H1 (cell line): ENCODE data around the gene SLC24A3. TPM values are rescaled to one million over a fixed set of nuclear protein-coding genes. Genes with fewer than 3 reads are reported as not detected.

Source experiments
- CTCF ChIA-PET: fragments of 300-600 bp; sonication (Branson Sonifier 250); formaldehyde crosslinking; loops from one replicate; lab custom pipeline; 2021; ENCODE audit not compliant: partially characterized antibody; lab: Charles Lee
- POLR2A ChIA-PET: fragments of 300-600 bp; sonication (Branson Sonifier 250); formaldehyde crosslinking; loops from one replicate; lab custom pipeline; 2021; ENCODE audit warnings: inconsistent platforms; ENCODE audit not compliant: partially characterized antibody; lab: Charles Lee
- DNase-seq, 2 experiments: peaks; one replicate each; pipeline versions ENCODE4 v3.0.0 to v3.0.0-alpha.2; 2010 to 2022; ENCODE audit warnings: low spot score in 2 of 2, low read depth in 1 of 2, mixed read lengths in 1 of 2
- FAIRE-seq: peaks from 2 replicates; lab custom pipeline; 2011; peaks lifted over from hg19 to GRCh38; lab: Jason Lieb, UNC
- H2AFZ ChIP-seq: 2 replicates; pipeline ENCODE4 v1.8.1; 2012; ENCODE audit warnings: low read length, inconsistent platforms
- H2AK5ac ChIP-seq: 2 replicates; pipeline ENCODE4 v1.6.1; 2013; ENCODE audit warnings: low read depth, low read length
- H2BK120ac ChIP-seq: replicated peaks from 2 replicates; pipeline ENCODE3; 2013; ENCODE audit warnings: low read depth, low read length, inconsistent platforms
- H2BK12ac ChIP-seq: 2 replicates; pipeline ENCODE4 v1.6.1; 2013; ENCODE audit warnings: low read depth, low read length
- H2BK15ac ChIP-seq: 2 replicates; pipeline ENCODE4 v1.6.1; 2013; ENCODE audit warnings: low read length
- H2BK20ac ChIP-seq: 2 replicates; pipeline ENCODE4 v1.6.1; 2013; ENCODE audit warnings: low read length
- H2BK5ac ChIP-seq: 2 replicates; pipeline ENCODE4 v1.6.1; 2013; ENCODE audit warnings: low read depth, low read length
- H3K14ac ChIP-seq: 2 replicates; pipeline ENCODE4 v1.6.1; 2013; ENCODE audit warnings: inconsistent platforms; ENCODE audit not compliant: insufficient read length
- H3K18ac ChIP-seq: 2 replicates; pipeline ENCODE4 v1.6.1; 2013; ENCODE audit warnings: low read length; ENCODE audit errors: extremely low read depth
- H3K23ac ChIP-seq: 2 replicates; pipeline ENCODE4 v1.6.1; 2013; ENCODE audit warnings: inconsistent platforms; ENCODE audit not compliant: insufficient read length
- H3K23me2 ChIP-seq: 2 replicates; pipeline ENCODE4 v1.6.1; 2013; ENCODE audit warnings: low read depth, low read length
- H3K27ac ChIP-seq: 2 replicates; pipeline ENCODE4 v1.6.1; 2011; ENCODE audit warnings: low read depth, low read length, inconsistent platforms
- H3K27me3 ChIP-seq, 4 experiments: replicated peaks in 1 of 4; 1 replicate in 1 of 4; 2 replicates in 3 of 4; pipeline versions ENCODE4 v1.6.1 to v1.8.1; 2011 to 2013; ENCODE audit warnings: low read length in 3 of 4, mild to moderate bottlenecking in 3 of 4, inconsistent platforms in 2 of 4, mixed read lengths in 2 of 4, moderate library complexity in 1 of 4; ENCODE audit not compliant: control insufficient read depth in 3 of 4, insufficient read depth in 3 of 4; ENCODE audit errors: extremely low read depth in 1 of 4
- H3K36me3 ChIP-seq, 4 experiments: 2 replicates each; pipeline versions ENCODE4 v1.6.1 to v1.8.1; 2011 to 2013; ENCODE audit warnings: mild to moderate bottlenecking in 4 of 4, low read length in 3 of 4, moderate library complexity in 2 of 4, control low read depth in 1 of 4, inconsistent platforms in 1 of 4; ENCODE audit not compliant: insufficient read depth in 4 of 4, control insufficient read depth in 2 of 4
- H3K4ac ChIP-seq: replicated peaks from 2 replicates; pipeline ENCODE3; 2013; ENCODE audit warnings: low read length, low read depth, mixed read lengths, inconsistent platforms; ENCODE audit not compliant: insufficient read length
- H3K4me1 ChIP-seq, 4 experiments: replicated peaks in 1 of 4; 1 replicate in 1 of 4; 2 replicates in 3 of 4; pipeline versions ENCODE4 v1.6.1 to v1.8.1; 2011 to 2013; ENCODE audit warnings: low read length in 3 of 4, inconsistent platforms in 2 of 4, mixed read lengths in 1 of 4; ENCODE audit not compliant: insufficient read depth in 4 of 4, control insufficient read depth in 3 of 4
- H3K4me2 ChIP-seq, 2 experiments: 2 replicates each; pipeline versions ENCODE4 v1.6.1 to v1.8.1; 2011 to 2013; ENCODE audit warnings: low read depth in 2 of 2, low read length in 2 of 2, control low read depth in 1 of 2, inconsistent platforms in 1 of 2, mild to moderate bottlenecking in 1 of 2; ENCODE audit not compliant: insufficient read depth in 1 of 2
- H3K4me3 ChIP-seq, 4 experiments: fragments of 200-600, 300-600 bp in 1 of 4; sonication (generic), shearing (Covaris generic), sonication (Bioruptor Twin) in 1 of 4; 2 replicates each; pipeline versions ENCODE4 v1.5.1 to v1.8.1; 2011 to 2016; ENCODE audit warnings: low read length in 4 of 4, low read depth in 3 of 4, control low read depth in 2 of 4, inconsistent platforms in 2 of 4, mild to moderate bottlenecking in 2 of 4, mixed read lengths in 1 of 4, moderate library complexity in 1 of 4; ENCODE audit not compliant: insufficient read depth in 2 of 4; ENCODE audit errors: extremely low read depth in 1 of 4
- H3K56ac ChIP-seq: replicated peaks from 2 replicates; pipeline ENCODE3; 2013; ENCODE audit warnings: low read depth, mild to moderate bottlenecking, mixed read lengths, low read length, inconsistent platforms; ENCODE audit not compliant: insufficient read length
- H3K79me1 ChIP-seq: 2 replicates; pipeline ENCODE4 v1.6.1; 2013; ENCODE audit warnings: low read depth, low read length, control low read depth
- H3K79me2 ChIP-seq, 2 experiments: 2 replicates each; pipeline versions ENCODE4 v1.6.1 to v1.8.1; 2012 to 2013; ENCODE audit warnings: low read length in 2 of 2, mild to moderate bottlenecking in 2 of 2, inconsistent platforms in 1 of 2; ENCODE audit not compliant: insufficient read depth in 2 of 2, control insufficient read depth in 1 of 2
- H3K9ac ChIP-seq, 4 experiments: replicated peaks in 1 of 4; 1 replicate in 1 of 4; 2 replicates in 3 of 4; pipeline versions ENCODE4 v1.6.1 to v1.8.1; 2011 to 2013; ENCODE audit warnings: low read depth in 3 of 4, low read length in 3 of 4, control low read depth in 2 of 4, mild to moderate bottlenecking in 2 of 4, moderate library complexity in 2 of 4, inconsistent platforms in 1 of 4; ENCODE audit errors: extremely low read depth in 1 of 4
- H3K9me3 ChIP-seq, 2 experiments: 2 replicates each; pipeline versions ENCODE4 v1.6.1 to v1.8.1; 2012 to 2013; ENCODE audit warnings: mild to moderate bottlenecking in 2 of 2, moderate library complexity in 2 of 2, control low read depth in 1 of 2, inconsistent platforms in 1 of 2, low read depth in 1 of 2, low read length in 1 of 2, mixed read lengths in 1 of 2; ENCODE audit not compliant: insufficient read depth in 2 of 2
- H4K20me1 ChIP-seq, 2 experiments: replicated peaks in 1 of 2; 2 replicates each; pipeline versions ENCODE3 to v1.8.1; 2011 to 2013; ENCODE audit warnings: inconsistent platforms in 2 of 2, low read length in 2 of 2, mild to moderate bottlenecking in 1 of 2; ENCODE audit not compliant: insufficient read depth in 2 of 2, control insufficient read depth in 1 of 2
- H4K5ac ChIP-seq: 2 replicates; pipeline ENCODE4 v1.6.1; 2013; ENCODE audit warnings: low read length, low read depth, mixed read lengths, inconsistent platforms; ENCODE audit not compliant: insufficient read length
- H4K8ac ChIP-seq: 2 replicates; pipeline ENCODE4 v1.8.0; 2013; ENCODE audit warnings: mild to moderate bottlenecking, moderate library complexity, low read length, inconsistent platforms; ENCODE audit not compliant: insufficient read depth; ENCODE audit errors: extremely low read depth
- H4K91ac ChIP-seq: replicated peaks from 2 replicates; pipeline ENCODE3; 2013; ENCODE audit warnings: low read length, mixed read lengths, inconsistent platforms; ENCODE audit not compliant: insufficient read length
- CEBPB ChIP-seq: IDR thresholded peaks from 2 replicates; pipeline ENCODE4 v1.6.1; 2012; ENCODE audit warnings: low read depth, low read length
- GABPA ChIP-seq: IDR thresholded peaks from 2 replicates; pipeline ENCODE4 v1.6.1; 2011; ENCODE audit warnings: mild to moderate bottlenecking, low read length, moderate library complexity, borderline replicate concordance; ENCODE audit not compliant: insufficient read depth
- JUND ChIP-seq: IDR thresholded peaks from 2 replicates; pipeline ENCODE4 v1.6.1; 2011; ENCODE audit warnings: mild to moderate bottlenecking, improper control_type of control experiment, low read length
- NANOG ChIP-seq: IDR thresholded peaks from 2 replicates; pipeline ENCODE4 v1.6.1; 2011; ENCODE audit warnings: low read length, low read depth, mild to moderate bottlenecking, inconsistent platforms; ENCODE audit not compliant: insufficient read depth, poor library complexity, severe bottlenecking
- NRF1 ChIP-seq: IDR thresholded peaks from 2 replicates; pipeline ENCODE4 v1.6.1; 2011; ENCODE audit warnings: mild to moderate bottlenecking, low read depth, low read length, improper control_type of control experiment
- RFX5 ChIP-seq: IDR thresholded peaks from 2 replicates; pipeline ENCODE4 v1.6.1; 2011; ENCODE audit warnings: low read depth, low read length, improper control_type of control experiment, borderline replicate concordance
- SIN3A ChIP-seq, 2 experiments: IDR thresholded peaks in 1 of 2; conservative IDR thresholded peaks in 1 of 2; 2 replicates each; pipeline ENCODE4 v1.6.1; 2011 to 2012; ENCODE audit warnings: low read length in 2 of 2, improper control_type of control experiment in 1 of 2, low read depth in 1 of 2, mild to moderate bottlenecking in 1 of 2
- SIRT6 ChIP-seq: IDR thresholded peaks from one replicate; pipeline ENCODE4 v1.7.1; 2012; ENCODE audit warnings: low read length, inconsistent platforms
- ZNF274 ChIP-seq: IDR thresholded peaks from 2 replicates; pipeline ENCODE4 v1.7.0; 2012; ENCODE audit warnings: low read length, borderline replicate concordance; ENCODE audit errors: extremely low read depth
- WGBS, 2 experiments: shearing (Covaris generic) in 1 of 2; methylation state at CpG; one replicate each; pipeline versions ENCODE4 v1.1.6 to v1.1.7; 2013 to 2015; ENCODE audit warnings: low lambda C conversion rate in 2 of 2, mixed read lengths in 2 of 2, inconsistent platforms in 1 of 2, low coverage in 1 of 2, missing lambda C conversion rate in 1 of 2; ENCODE audit not compliant: insufficient replicate concordance in 2 of 2, insufficient coverage in 1 of 2, insufficient read length in 1 of 2; ENCODE audit errors: extremely low coverage in 1 of 2, missing lambda C conversion rate in 1 of 2; 5-methylcytosine and 5-hydroxymethylcytosine counted together
- polyA plus RNA-seq, 7 experiments: library from polyadenylated mRNA; depleted of rRNA in 3 of 7; stranded (reverse) in 5 of 7; unstranded in 2 of 7; fragments of >200 nt in 5 of 7; fragments of 200-250 nt in 2 of 7; gene quantifications; 1 replicate in 5 of 7; 2 replicates in 1 of 7; 4 replicates in 1 of 7; pipeline versions ENCODE4 v1.2.1 to v1.2.3, GENCODE V29; 2011 to 2013; ENCODE audit warnings: missing spikeins in 2 of 7, mixed read lengths in 2 of 7
- total RNA-seq: library from RNA; stranded (reverse); fragmentation: NEBNext Ultra II Directional; extraction: Animal tissue kit (Norgen Biotek cat#: 25700); gene quantifications from 2 replicates; pipeline ENCODE4 v1.2.1, GENCODE V29; 2021
- TF ChIP-seq, protein P1 (sequence below): IDR thresholded peaks from 2 replicates; pipeline ENCODE4 v1.6.1; 2011; ENCODE audit warnings: low read depth, mild to moderate bottlenecking, low read length; ENCODE audit not compliant: insufficient read depth
- TF ChIP-seq, protein P2 (sequence below): IDR thresholded peaks from 2 replicates; pipeline ENCODE4 v1.6.1; 2012; ENCODE audit warnings: inconsistent platforms
- TF ChIP-seq, protein P3 (sequence below): IDR thresholded peaks from 2 replicates; pipeline ENCODE4 v1.6.1; 2011; ENCODE audit warnings: low read length, improper control_type of control experiment

SLC24A3 gene
- total and polyA plus RNA-seq, 2 of the 8 experiments (the other 6 are each of a cell fraction or from before 2014, with no cell fraction given): 4.5 to 6.3 TPM

DNA sequence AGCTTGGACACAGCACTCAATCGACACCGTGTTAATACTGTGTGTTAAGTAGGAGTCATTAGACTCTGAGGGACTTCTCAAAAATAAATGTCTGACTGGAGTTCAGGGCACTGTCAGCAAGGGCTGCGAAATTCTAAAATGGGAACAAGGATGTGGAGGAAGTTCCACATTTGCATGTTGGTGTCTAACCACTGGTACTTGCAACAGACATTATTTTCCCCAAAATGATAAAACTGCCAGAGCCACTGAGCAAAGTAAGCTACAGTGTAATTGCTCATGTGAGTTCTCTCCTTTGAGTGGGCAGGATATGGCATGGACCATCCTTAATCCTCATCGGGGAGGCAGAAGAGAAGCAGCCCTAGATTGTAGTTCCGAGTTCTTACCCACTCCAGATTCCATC, 215.9 kb downstream of the SLC24A3 start:
- H2BK15ac ChIP-seq: no peak overlapping the region
- DNase-seq: peak in 1 of 2 experiments; percentile 23
- no peak overlapping the region for H2BK5ac ChIP-seq
- 94% methylated on average over 5 of the region's 5 CpGs; no CpG with 5 or more reads in 1 of the 2 experiments for WGBS, 2 experiments
- ChIA-PET POLR2A (no interaction called here), CTCF (interaction anchor here (1.1 kb wide), 1 partner anchor 711 kb away, joined by 3 read pairs; no protein-coding TSS in a partner anchor)
- H4K91ac ChIP-seq: no peak overlapping the region
- no peak overlapping the region for H3K9ac ChIP-seq
- H4K5ac ChIP-seq: no peak overlapping the region
- H3K9me3 ChIP-seq: no peaks in the 10 kb centered on the region
- peaks cover 0 to 11% (median 8%) of the 10 kb centered on the region in 4 experiments; a peak in 5 of 7 replicates for H3K4me1 ChIP-seq
- H2BK120ac ChIP-seq: no peak overlapping the region
- no peak overlapping the region for H2AFZ ChIP-seq
- no peak overlapping the region for H3K4me2 ChIP-seq
- no peak overlapping the region for H3K4me3 ChIP-seq
- no peaks in the 10 kb centered on the region; the same call in 1 of the 2 replicates for H3K79me1 ChIP-seq
- no peak overlapping the region for H2BK12ac ChIP-seq
- H2BK20ac ChIP-seq: no peak overlapping the region
- no peak overlapping the region for H3K18ac ChIP-seq
- peaks cover 2% of the 10 kb centered on the region; the same call in 1 of the 2 replicates for H3K23me2 ChIP-seq
- H2AK5ac ChIP-seq: no peak overlapping the region
- H3K27ac ChIP-seq: no peak overlapping the region
- no peaks in the 10 kb centered on the region for H3K36me3 ChIP-seq
- FAIRE-seq: no peak
- H4K8ac ChIP-seq: no peak overlapping the region
- H3K14ac ChIP-seq: no peak overlapping the region
- H3K4ac ChIP-seq: no peak overlapping the region
- H3K56ac ChIP-seq: no peak overlapping the region
- no peaks in the 10 kb centered on the region for H3K27me3 ChIP-seq
- no peak overlapping the region for H3K23ac ChIP-seq
- peaks cover 0 to 2% of the 10 kb centered on the region in 2 experiments for H4K20me1 ChIP-seq
- no peaks in the 10 kb centered on the region for H3K79me2 ChIP-seq
- no peak for TF ChIP-seq SIN3A (conservative IDR thresholded peaks at IDR 0.05 in 1 of 2, IDR thresholded peaks at IDR 0.05 in 1 of 2; ENCODE audit: low read depth in 1 of 2, low read length in 2 of 2)
- TF ChIP-seq RFX5: no peak
- TF ChIP-seq, protein P1, sequence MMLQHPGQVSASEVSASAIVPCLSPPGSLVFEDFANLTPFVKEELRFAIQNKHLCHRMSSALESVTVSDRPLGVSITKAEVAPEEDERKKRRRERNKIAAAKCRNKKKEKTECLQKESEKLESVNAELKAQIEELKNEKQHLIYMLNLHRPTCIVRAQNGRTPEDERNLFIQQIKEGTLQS: no peak
- no peak for TF ChIP-seq GABPA
- TF ChIP-seq NRF1: no peak
- TF ChIP-seq, protein P2, sequence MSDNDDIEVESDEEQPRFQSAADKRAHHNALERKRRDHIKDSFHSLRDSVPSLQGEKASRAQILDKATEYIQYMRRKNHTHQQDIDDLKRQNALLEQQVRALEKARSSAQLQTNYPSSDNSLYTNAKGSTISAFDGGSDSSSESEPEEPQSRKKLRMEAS: no peak
- TF ChIP-seq JUND: no peak
- no peak for TF ChIP-seq SIRT6
- TF ChIP-seq ZNF274: no peak
- no peak for TF ChIP-seq CEBPB
- TF ChIP-seq, protein P3, sequence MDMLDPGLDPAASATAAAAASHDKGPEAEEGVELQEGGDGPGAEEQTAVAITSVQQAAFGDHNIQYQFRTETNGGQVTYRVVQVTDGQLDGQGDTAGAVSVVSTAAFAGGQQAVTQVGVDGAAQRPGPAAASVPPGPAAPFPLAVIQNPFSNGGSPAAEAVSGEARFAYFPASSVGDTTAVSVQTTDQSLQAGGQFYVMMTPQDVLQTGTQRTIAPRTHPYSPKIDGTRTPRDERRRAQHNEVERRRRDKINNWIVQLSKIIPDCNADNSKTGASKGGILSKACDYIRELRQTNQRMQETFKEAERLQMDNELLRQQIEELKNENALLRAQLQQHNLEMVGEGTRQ: no peak
- no peak for TF ChIP-seq NANOG
